ENCODE measurements around the gene MYBPHL.

DNA sequence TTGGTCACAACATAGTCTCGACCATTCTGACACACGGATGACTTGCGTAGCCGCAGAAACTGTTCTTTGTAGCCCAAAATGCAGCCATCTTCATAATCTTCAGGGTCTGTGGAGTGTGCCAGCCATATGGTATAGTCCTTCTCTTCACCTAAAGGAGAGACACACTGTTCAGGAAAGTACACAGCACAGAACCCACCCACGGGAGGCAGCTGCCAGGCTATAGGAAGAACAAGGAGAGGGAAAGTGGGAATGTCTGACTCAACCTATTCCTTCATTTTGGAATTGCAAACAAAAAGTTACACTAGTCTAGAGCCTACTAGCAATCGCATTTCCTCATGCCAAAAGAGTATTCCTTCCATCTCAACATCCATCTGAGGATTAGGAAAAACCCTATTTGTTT, 16.2 kb upstream of the MYBPHL start:
- no peak for TF ChIP-seq EZH2phosphoT487 (IDR thresholded peaks at IDR 0.05; ENCODE audit: borderline replicate concordance, low read length)
- TF ChIP-seq, protein P1, sequence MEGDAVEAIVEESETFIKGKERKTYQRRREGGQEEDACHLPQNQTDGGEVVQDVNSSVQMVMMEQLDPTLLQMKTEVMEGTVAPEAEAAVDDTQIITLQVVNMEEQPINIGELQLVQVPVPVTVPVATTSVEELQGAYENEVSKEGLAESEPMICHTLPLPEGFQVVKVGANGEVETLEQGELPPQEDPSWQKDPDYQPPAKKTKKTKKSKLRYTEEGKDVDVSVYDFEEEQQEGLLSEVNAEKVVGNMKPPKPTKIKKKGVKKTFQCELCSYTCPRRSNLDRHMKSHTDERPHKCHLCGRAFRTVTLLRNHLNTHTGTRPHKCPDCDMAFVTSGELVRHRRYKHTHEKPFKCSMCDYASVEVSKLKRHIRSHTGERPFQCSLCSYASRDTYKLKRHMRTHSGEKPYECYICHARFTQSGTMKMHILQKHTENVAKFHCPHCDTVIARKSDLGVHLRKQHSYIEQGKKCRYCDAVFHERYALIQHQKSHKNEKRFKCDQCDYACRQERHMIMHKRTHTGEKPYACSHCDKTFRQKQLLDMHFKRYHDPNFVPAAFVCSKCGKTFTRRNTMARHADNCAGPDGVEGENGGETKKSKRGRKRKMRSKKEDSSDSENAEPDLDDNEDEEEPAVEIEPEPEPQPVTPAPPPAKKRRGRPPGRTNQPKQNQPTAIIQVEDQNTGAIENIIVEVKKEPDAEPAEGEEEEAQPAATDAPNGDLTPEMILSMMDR (conservative IDR thresholded peaks at IDR 0.05; ENCODE audit: low read depth, low read length): no peak

All from PC-3 (cell line).